IMR-90 (cell line): Measurements from ENCODE around the gene SMARCA4. TPM values are rescaled to one million over a fixed set of nuclear protein-coding genes. Genes with fewer than 3 reads are reported as not detected.

Experiments
- ATAC-seq: fragments of 200-7000 bp; cut with Tn5 transposase; 2 replicates; pipeline ENCODE4 v1.9.1; 2020; ENCODE audit warnings: low read depth, mild to moderate bottlenecking, moderate library complexity
- BruUV-seq: library from RNA; stranded (reverse); fragments of 400-500 nt; replicated peaks from 2 replicates; lab custom pipeline; 2021; lab: Mats Ljungman, UMichigan
- CTCF ChIA-PET: fragments of 300-600 bp; formaldehyde crosslinking; extraction: SDS; loops from one replicate; lab custom pipeline; 2021; ENCODE audit warnings: antibody characterized with exemption; lab: Yijun Ruan, JAX
- POLR2A ChIA-PET: fragments of 300-600 bp; sonication (Branson Sonifier 250); formaldehyde crosslinking; loops from one replicate; lab custom pipeline; 2022; ENCODE audit warnings: antibody characterized with exemption; ENCODE audit not compliant: unreplicated experiment; lab: Charles Lee
- DNase-seq: peaks from one replicate; pipeline ENCODE4 v3.0.0; 2013
- H2AFZ ChIP-seq: replicated peaks from 2 replicates; pipeline ENCODE3; 2013; ENCODE audit warnings: low read length, mild to moderate bottlenecking; ENCODE audit not compliant: poor library complexity
- H2AK5ac ChIP-seq: 2 replicates; pipeline ENCODE4 v1.6.1; 2013; ENCODE audit warnings: low read depth, low read length, inconsistent platforms
- H2AK9ac ChIP-seq: replicated peaks from 2 replicates; pipeline ENCODE3; 2013; ENCODE audit warnings: mild to moderate bottlenecking, low read depth, low read length, moderate library complexity; ENCODE audit not compliant: poor library complexity
- H2BK120ac ChIP-seq: 2 replicates; pipeline ENCODE4 v1.6.1; 2013; ENCODE audit warnings: low read depth, low read length, inconsistent platforms
- H2BK15ac ChIP-seq: 3 replicates; pipeline ENCODE4 v1.6.1; 2013; ENCODE audit warnings: low read depth, low read length, inconsistent platforms
- H2BK20ac ChIP-seq: 2 replicates; pipeline ENCODE4 v1.6.1; 2013; ENCODE audit warnings: low read depth, mild to moderate bottlenecking, inconsistent platforms, low read length, moderate library complexity
- H2BK5ac ChIP-seq: 2 replicates; pipeline ENCODE4 v1.6.1; 2013; ENCODE audit warnings: mild to moderate bottlenecking, low read depth, low read length, inconsistent platforms; ENCODE audit not compliant: poor library complexity, severe bottlenecking
- H3K14ac ChIP-seq: replicated peaks from 2 replicates; pipeline ENCODE4 v1.6.1; 2013; ENCODE audit warnings: low read depth, low read length, inconsistent platforms
- H3K18ac ChIP-seq: 2 replicates; pipeline ENCODE4 v1.6.1; 2013; ENCODE audit warnings: low read depth, low read length, control low read depth
- H3K23ac ChIP-seq: 2 replicates; pipeline ENCODE4 v1.6.1; 2013; ENCODE audit warnings: low read depth, low read length, inconsistent platforms
- H3K27ac ChIP-seq: 2 replicates; pipeline ENCODE4 v1.5.1; 2013; ENCODE audit warnings: mild to moderate bottlenecking, control low read depth, low read length; ENCODE audit not compliant: insufficient read depth
- H3K27me3 ChIP-seq: 2 replicates; pipeline ENCODE4 v1.6.1; 2013; ENCODE audit warnings: low read length; ENCODE audit not compliant: control insufficient read depth, insufficient read depth
- H3K36me3 ChIP-seq: 2 replicates; pipeline ENCODE4 v1.6.1; 2013; ENCODE audit warnings: low read length, mixed read lengths; ENCODE audit not compliant: control insufficient read depth, insufficient read depth
- H3K4ac ChIP-seq: 2 replicates; pipeline ENCODE4 v1.6.1; 2013; ENCODE audit warnings: low read depth, low read length, inconsistent platforms
- H3K4me1 ChIP-seq: 2 replicates; pipeline ENCODE4 v1.6.1; 2013; ENCODE audit warnings: low read length, mixed read lengths; ENCODE audit not compliant: control insufficient read depth, insufficient read depth
- H3K4me2 ChIP-seq: 2 replicates; pipeline ENCODE4 v1.6.1; 2013; ENCODE audit warnings: low read depth, mild to moderate bottlenecking, control low read depth, low read length, moderate library complexity
- H3K4me3 ChIP-seq: 2 replicates; pipeline ENCODE4 v1.5.1; 2013; ENCODE audit warnings: low read depth, mild to moderate bottlenecking, control low read depth, low read length, moderate library complexity; ENCODE audit not compliant: insufficient read depth
- H3K56ac ChIP-seq: 2 replicates; pipeline ENCODE4 v1.6.1; 2013; ENCODE audit warnings: low read length, inconsistent platforms; ENCODE audit not compliant: insufficient read depth; ENCODE audit errors: extremely low read depth
- H3K79me1 ChIP-seq, 2 experiments: 2 replicates each; pipeline ENCODE4 v1.6.1; 2013; ENCODE audit warnings: low read length in 2 of 2, inconsistent platforms in 1 of 2, low read depth in 1 of 2
- H3K9ac ChIP-seq: 2 replicates; pipeline ENCODE4 v1.6.1; 2013; ENCODE audit warnings: low read depth, low read length, control low read depth
- H3K9me1 ChIP-seq: 2 replicates; pipeline ENCODE4 v1.6.1; 2013; ENCODE audit warnings: low read length, inconsistent platforms; ENCODE audit not compliant: insufficient read depth
- H3K9me3 ChIP-seq: 2 replicates; pipeline ENCODE4 v1.6.1; 2013; ENCODE audit warnings: low read length; ENCODE audit not compliant: control insufficient read depth, insufficient read depth
- H4K20me1 ChIP-seq: 2 replicates; pipeline ENCODE4 v1.6.1; 2013; ENCODE audit warnings: low read length, inconsistent platforms; ENCODE audit not compliant: insufficient read depth
- H4K5ac ChIP-seq: 2 replicates; pipeline ENCODE4 v1.6.1; 2013; ENCODE audit warnings: mild to moderate bottlenecking, low read depth, low read length, control low read depth
- H4K8ac ChIP-seq, 2 experiments: 2 replicates each; pipeline ENCODE4 v1.6.1; 2013; ENCODE audit warnings: low read depth in 2 of 2, low read length in 2 of 2, control low read depth in 1 of 2, inconsistent platforms in 1 of 2
- H4K91ac ChIP-seq: 2 replicates; pipeline ENCODE4 v1.6.1; 2013; ENCODE audit warnings: low read depth, low read length, inconsistent platforms; ENCODE audit not compliant: insufficient read depth
- BHLHE40 ChIP-seq: fragments of 150-350 bp; IDR thresholded peaks from 2 replicates; pipeline ENCODE4 v1.6.1; 2016; ENCODE audit warnings: mild to moderate bottlenecking, low read depth, low read length
- CEBPB ChIP-seq: IDR thresholded peaks from 2 replicates; pipeline ENCODE4 v1.6.1; 2012; ENCODE audit warnings: low read depth, low read length, improper control_type of control experiment
- CTCF ChIP-seq: conservative IDR thresholded peaks from 2 replicates; pipeline ENCODE4 v1.5.1; 2012; ENCODE audit warnings: mild to moderate bottlenecking, low read depth, low read length, improper control_type of control experiment
- ELK1 ChIP-seq: fragments of 150-350 bp; IDR thresholded peaks from 2 replicates; pipeline ENCODE4 v1.6.1; 2016; ENCODE audit warnings: low read depth, mild to moderate bottlenecking, low read length, moderate library complexity, borderline replicate concordance
- FOS ChIP-seq: fragments of 150-350 bp; IDR thresholded peaks from 2 replicates; pipeline ENCODE4 v1.6.1; 2016; ENCODE audit warnings: low read depth, low read length
- MAFK ChIP-seq: IDR thresholded peaks from 2 replicates; pipeline ENCODE4 v1.6.1; 2012; ENCODE audit warnings: low read depth, low read length, improper control_type of control experiment
- MAZ ChIP-seq: IDR thresholded peaks from 2 replicates; pipeline ENCODE4 v1.6.1; 2012; ENCODE audit warnings: low read depth, mild to moderate bottlenecking, low read length, improper control_type of control experiment, moderate library complexity, borderline replicate concordance
- MXI1 ChIP-seq: IDR thresholded peaks from 2 replicates; pipeline ENCODE4 v1.6.1; 2012; ENCODE audit warnings: low read depth, mild to moderate bottlenecking, low read length, moderate library complexity, borderline replicate concordance
- NFE2L2 ChIP-seq: fragments of 150-350 bp; IDR thresholded peaks from 2 replicates; pipeline ENCODE4 v1.6.1; 2016; ENCODE audit warnings: low read depth, mild to moderate bottlenecking, low read length
- POLR2A ChIP-seq: IDR thresholded peaks from 2 replicates; pipeline ENCODE4 v1.6.1; 2012; ENCODE audit warnings: mild to moderate bottlenecking, low read depth, low read length
- RCOR1 ChIP-seq: IDR thresholded peaks from 2 replicates; pipeline ENCODE4 v1.6.1; 2012; ENCODE audit warnings: mild to moderate bottlenecking, low read length, improper control_type of control experiment; ENCODE audit not compliant: insufficient replicate concordance
- RFX5 ChIP-seq: IDR thresholded peaks from 2 replicates; pipeline ENCODE4 v1.8.0; 2012; ENCODE audit warnings: low read depth, mild to moderate bottlenecking, low read length, moderate library complexity
- SMC3 ChIP-seq: fragments of 150-350 bp; IDR thresholded peaks from 2 replicates; pipeline ENCODE4 v1.6.1; 2016; ENCODE audit warnings: low read depth, mild to moderate bottlenecking, antibody characterized with exemption, low read length, moderate library complexity
- WGBS, 2 experiments: methylation state at CpG; one replicate each; pipeline versions ENCODE4 v1.1.5 to v1.1.7; 2013; ENCODE audit warnings: missing lambda C conversion rate in 2 of 2; ENCODE audit not compliant: insufficient read length in 1 of 2; ENCODE audit errors: extremely low coverage in 2 of 2; 5-methylcytosine and 5-hydroxymethylcytosine counted together
- dilution Hi-C: fragments of 300-500 bp; cut with HindIII; formaldehyde crosslinking; loops from one replicate; pipeline ENCODE4 v1.14.3; 2018; ENCODE audit warnings: low sequenced_read_pairs; ENCODE audit not compliant: unreplicated experiment
- in situ Hi-C: fragments of 300-500 bp; cut with MboI; formaldehyde crosslinking; loops from 3 replicates; pipeline ENCODE4 v1.14.3; 2019; ENCODE audit warnings: low sequenced_read_pairs, inconsistent platforms, mixed read lengths
- intact Hi-C: fragments of 100-400 bp; cut with micrococcal nuclease; formaldehyde crosslinking; loops from 2 replicates; pipeline ENCODE4 v1.10.0; 2022
- polyA plus RNA-seq, 3 experiments: library from polyadenylated mRNA; depleted of rRNA; stranded (reverse); fragments of >200 nt; gene quantifications; 2 replicates each; pipeline ENCODE4 v1.2.3, GENCODE V29; 2012; ENCODE audit warnings: low replicate concordance in 1 of 3
- total RNA-seq: library from RNA; depleted of rRNA; stranded (reverse); fragments of >200 nt; gene quantifications from 2 replicates; pipeline ENCODE4 v1.2.3, GENCODE V29; 2012

Gene SMARCA4
- total and polyA plus RNA-seq, 2 of the 4 experiments (the other 2 are of a cell fraction) = 41.4 to 85.6 TPM

GRCh38 chr19:11050323-11051114 lies 89.7 kb downstream of the SMARCA4 start (continued):
- TF ChIP-seq ELK1 = no peak

- CTCF ChIA-PET = no interaction called here
- TF ChIP-seq BHLHE40 = no peak
- no peak for TF ChIP-seq MAFK
- TF ChIP-seq CEBPB = no peak
- TF ChIP-seq RFX5 = no peak
- TF ChIP-seq SMC3 = no peak
- TF ChIP-seq POLR2A = no peak
- TF ChIP-seq FOS = no peak
- TF ChIP-seq RCOR1 = no peak
- no peak for TF ChIP-seq NFE2L2
- TF ChIP-seq MAZ = no peak
- TF ChIP-seq CTCF = no peak
- TF ChIP-seq MXI1 = no peak
Observed at GRCh38 chr19:11053817-11054195, 93.0 kb downstream of the SMARCA4 start.

More at GRCh38 chr19:11053817-11054195, 93.0 kb downstream of the SMARCA4 start:
- Histone ChIP-seq H3K14ac (no peak overlapping the region), H3K9me3 (no peaks in the 10 kb centered on the region), H4K91ac (no peak overlapping the region), H4K5ac (no peak overlapping the region), H3K9me1 (0 out of 2 replicates have a peak, but pooled peaks cover 3% of the 10 kb centered on the region), H3K4me2 (no peak overlapping the region), H2BK5ac (no peak overlapping the region), H3K23ac (no peak overlapping the region), H2AFZ (no peak overlapping the region), H3K56ac (no peak overlapping the region), H3K27me3 (no peaks in the 10 kb centered on the region), H4K20me1 (peaks cover 8% of the 10 kb centered on the region; the same call in 1 of the 2 replicates), H3K79me1 (peaks cover 17 to 63% of the 10 kb centered on the region in 2 experiments), H3K4ac (no peak overlapping the region), H3K4me3 (no peak overlapping the region), H3K4me1 (no peaks in the 10 kb centered on the region), H2BK120ac (no peak overlapping the region), H3K18ac (no peak overlapping the region), H2AK5ac (no peak overlapping the region), H2BK20ac (no peak overlapping the region), H2BK15ac (no peak overlapping the region), H3K9ac (no peak overlapping the region), H3K27ac (no peak overlapping the region), H2AK9ac (no peak overlapping the region), H4K8ac (no peak overlapping the region), H3K36me3 (peaks cover 56% of the 10 kb centered on the region)
- ATAC-seq (no peak), DNase-seq (no peak)
- WGBS, 2 experiments = 92% methylated on average over 2 of the region's 4 CpGs; no CpG with 5 or more reads in 1 of the 2 experiments
- dilution Hi-C loops = no loop called here
- POLR2A ChIA-PET = no interaction called here
- no TSS peak for BruUV-seq
- in situ Hi-C loops = no loop called here
- intact Hi-C loops = no loop called here
